ENCODE measurements around the gene COPS2.

DNA sequence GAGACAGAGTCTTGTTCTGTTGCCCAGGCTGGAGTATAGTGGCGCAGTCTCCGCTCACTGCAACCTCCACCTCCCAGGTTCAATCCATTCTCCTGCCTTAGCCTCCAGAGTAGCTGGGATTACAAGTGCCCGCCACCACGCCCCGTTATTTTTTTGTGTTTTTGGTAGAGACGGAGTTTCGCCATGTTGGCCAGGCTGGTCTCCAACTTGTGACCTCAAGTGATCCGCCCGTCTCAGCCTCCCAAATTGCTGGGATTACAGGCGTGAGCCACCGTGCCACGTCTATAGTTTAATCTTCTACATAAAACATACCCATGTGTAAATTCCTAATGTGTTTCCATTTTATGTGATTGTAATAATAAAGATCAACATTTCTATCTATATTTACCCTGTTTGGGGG, 16.4 kb upstream of the COPS2 start:
- TF ChIP-seq, protein P1, sequence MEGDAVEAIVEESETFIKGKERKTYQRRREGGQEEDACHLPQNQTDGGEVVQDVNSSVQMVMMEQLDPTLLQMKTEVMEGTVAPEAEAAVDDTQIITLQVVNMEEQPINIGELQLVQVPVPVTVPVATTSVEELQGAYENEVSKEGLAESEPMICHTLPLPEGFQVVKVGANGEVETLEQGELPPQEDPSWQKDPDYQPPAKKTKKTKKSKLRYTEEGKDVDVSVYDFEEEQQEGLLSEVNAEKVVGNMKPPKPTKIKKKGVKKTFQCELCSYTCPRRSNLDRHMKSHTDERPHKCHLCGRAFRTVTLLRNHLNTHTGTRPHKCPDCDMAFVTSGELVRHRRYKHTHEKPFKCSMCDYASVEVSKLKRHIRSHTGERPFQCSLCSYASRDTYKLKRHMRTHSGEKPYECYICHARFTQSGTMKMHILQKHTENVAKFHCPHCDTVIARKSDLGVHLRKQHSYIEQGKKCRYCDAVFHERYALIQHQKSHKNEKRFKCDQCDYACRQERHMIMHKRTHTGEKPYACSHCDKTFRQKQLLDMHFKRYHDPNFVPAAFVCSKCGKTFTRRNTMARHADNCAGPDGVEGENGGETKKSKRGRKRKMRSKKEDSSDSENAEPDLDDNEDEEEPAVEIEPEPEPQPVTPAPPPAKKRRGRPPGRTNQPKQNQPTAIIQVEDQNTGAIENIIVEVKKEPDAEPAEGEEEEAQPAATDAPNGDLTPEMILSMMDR (IDR thresholded peaks at IDR 0.05): no peak
- TF ChIP-seq EZH2 (IDR thresholded peaks at IDR 0.05; ENCODE audit: borderline replicate concordance, insufficient read depth, low read depth, low read length, poor library complexity, severe bottlenecking): no peak

All from B cell (primary cell).